SU-DHL-6 (cell line): ENCODE data around the gene GP2.

Source experiments
- H2AFZ ChIP-seq: fragments of 200-600 bp; sonication (generic); 2 replicates; pipeline ENCODE4 v1.6.1; 2014; ENCODE audit warnings: low read depth, mild to moderate bottlenecking, moderate library complexity, mixed read lengths, antibody characterized with exemption, low read length; ENCODE audit not compliant: severe bottlenecking
- H3F3A ChIP-seq: fragments of 200-600 bp; shearing (Covaris generic); 2 replicates; pipeline ENCODE4 v1.6.0; 2016; ENCODE audit warnings: antibody characterized with exemption, mild to moderate bottlenecking; ENCODE audit not compliant: insufficient read depth
- H3K27ac ChIP-seq: fragments of 200-600 bp; sonication (generic); 2 replicates; pipeline ENCODE4 v1.5.1; 2016; ENCODE audit warnings: low read depth, mild to moderate bottlenecking, low read length, moderate library complexity, mixed read lengths
- H3K27me3 ChIP-seq: fragments of 200-600 bp; sonication (generic), shearing (Covaris generic); 2 replicates; pipeline ENCODE4 v1.6.0; 2014; ENCODE audit warnings: mild to moderate bottlenecking, low read length
- H3K36me3 ChIP-seq: fragments of 200-600 bp; sonication (generic); 2 replicates; pipeline ENCODE4 v1.6.1; 2014; ENCODE audit warnings: mild to moderate bottlenecking, low read length, mixed read lengths
- H3K4me2 ChIP-seq: fragments of 300-600, 200-600 bp; shearing (Covaris generic), sonication (generic); 2 replicates; pipeline ENCODE4 v1.6.0; 2014; ENCODE audit warnings: low read length, low read depth, mild to moderate bottlenecking; ENCODE audit not compliant: poor library complexity, severe bottlenecking
- H3K4me3 ChIP-seq: fragments of 200-600 bp; sonication (generic); 2 replicates; pipeline ENCODE4 v1.5.1; 2014; ENCODE audit warnings: antibody characterized with exemption, low read length, mild to moderate bottlenecking, mixed read lengths; ENCODE audit not compliant: insufficient read depth, poor library complexity, severe bottlenecking
- H3K79me2 ChIP-seq: fragments of 200-600 bp; sonication (generic); 2 replicates; pipeline ENCODE4 v1.6.1; 2014; ENCODE audit warnings: mild to moderate bottlenecking, low read length, moderate library complexity; ENCODE audit not compliant: insufficient read depth
- H3K9ac ChIP-seq: fragments of 200-600 bp; sonication (generic); 2 replicates; pipeline ENCODE4 v1.7.0; 2014; ENCODE audit warnings: mild to moderate bottlenecking, low read length
- H3K9me2 ChIP-seq: fragments of 200-600 bp; sonication (generic); replicated peaks from 2 replicates; pipeline ENCODE4 v1.6.1; 2014; ENCODE audit warnings: low read length; ENCODE audit not compliant: insufficient read depth
- H3K9me3 ChIP-seq: fragments of 200-600 bp; sonication (generic); 2 replicates; pipeline ENCODE4 v1.6.1; 2014; ENCODE audit warnings: low read length, mixed read lengths; ENCODE audit not compliant: insufficient read depth
- H4K20me1 ChIP-seq: fragments of 200-600 bp; sonication (generic); 2 replicates; pipeline ENCODE4 v1.6.1; 2014; ENCODE audit warnings: low read depth, mild to moderate bottlenecking, antibody characterized with exemption, low read length, moderate library complexity, mixed read lengths
- EZH2phosphoT487 ChIP-seq: fragments of 200-600 bp; sonication (generic), shearing (Covaris generic); conservative IDR thresholded peaks from 2 replicates; pipeline ENCODE4 v1.6.1; 2018; ENCODE audit warnings: mild to moderate bottlenecking, antibody characterized with exemption, low read length, moderate library complexity, mixed read lengths
- TF ChIP-seq, protein P1 (sequence below): fragments of 200-600 bp; sonication (generic); IDR thresholded peaks from one replicate; pipeline ENCODE4 v1.5.1; 2017; ENCODE audit warnings: antibody characterized with exemption, mild to moderate bottlenecking, low read length, moderate library complexity; ENCODE audit not compliant: insufficient read depth, poor library complexity, severe bottlenecking

GP2 gene

DNA sequence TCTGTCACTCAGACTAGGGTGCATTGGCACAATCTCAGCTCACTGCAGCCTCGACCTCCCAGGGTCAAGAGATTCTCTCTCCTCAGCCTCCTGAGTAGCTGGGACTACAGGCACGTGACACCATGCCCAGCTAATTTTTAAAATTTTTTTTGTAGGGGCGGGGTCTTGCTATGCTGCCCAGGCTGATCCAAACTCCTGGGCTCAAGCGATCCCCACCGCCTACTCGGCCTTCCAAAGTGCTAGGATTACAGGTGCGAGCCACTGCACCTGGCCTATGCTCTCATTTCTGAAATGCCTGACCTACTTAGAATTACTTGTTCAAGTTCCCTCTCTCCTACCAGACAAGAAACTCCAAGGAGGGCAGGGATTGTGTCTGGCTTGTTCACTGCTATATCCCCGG is 5.1 kb upstream of the GP2 start:
- H3K9me3 ChIP-seq, result no peaks in the 10 kb centered on the region
- H3K4me2 ChIP-seq, result no peak overlapping the region
- H3K9me2 ChIP-seq, result no peaks in the 10 kb centered on the region
- H2AFZ ChIP-seq, result no peak overlapping the region
- no peaks in the 10 kb centered on the region for H3K36me3 ChIP-seq
- no peak overlapping the region for H3K9ac ChIP-seq
- no peaks in the 10 kb centered on the region for H3K79me2 ChIP-seq
- no peak overlapping the region for H3K27ac ChIP-seq
- H3K4me3 ChIP-seq, result no peak overlapping the region
- TF ChIP-seq, protein P1, sequence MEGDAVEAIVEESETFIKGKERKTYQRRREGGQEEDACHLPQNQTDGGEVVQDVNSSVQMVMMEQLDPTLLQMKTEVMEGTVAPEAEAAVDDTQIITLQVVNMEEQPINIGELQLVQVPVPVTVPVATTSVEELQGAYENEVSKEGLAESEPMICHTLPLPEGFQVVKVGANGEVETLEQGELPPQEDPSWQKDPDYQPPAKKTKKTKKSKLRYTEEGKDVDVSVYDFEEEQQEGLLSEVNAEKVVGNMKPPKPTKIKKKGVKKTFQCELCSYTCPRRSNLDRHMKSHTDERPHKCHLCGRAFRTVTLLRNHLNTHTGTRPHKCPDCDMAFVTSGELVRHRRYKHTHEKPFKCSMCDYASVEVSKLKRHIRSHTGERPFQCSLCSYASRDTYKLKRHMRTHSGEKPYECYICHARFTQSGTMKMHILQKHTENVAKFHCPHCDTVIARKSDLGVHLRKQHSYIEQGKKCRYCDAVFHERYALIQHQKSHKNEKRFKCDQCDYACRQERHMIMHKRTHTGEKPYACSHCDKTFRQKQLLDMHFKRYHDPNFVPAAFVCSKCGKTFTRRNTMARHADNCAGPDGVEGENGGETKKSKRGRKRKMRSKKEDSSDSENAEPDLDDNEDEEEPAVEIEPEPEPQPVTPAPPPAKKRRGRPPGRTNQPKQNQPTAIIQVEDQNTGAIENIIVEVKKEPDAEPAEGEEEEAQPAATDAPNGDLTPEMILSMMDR, result no peak
- no peaks in the 10 kb centered on the region for H3K27me3 ChIP-seq
- H3F3A ChIP-seq, result no peaks in the 10 kb centered on the region
- no peaks in the 10 kb centered on the region for H4K20me1 ChIP-seq

DNA sequence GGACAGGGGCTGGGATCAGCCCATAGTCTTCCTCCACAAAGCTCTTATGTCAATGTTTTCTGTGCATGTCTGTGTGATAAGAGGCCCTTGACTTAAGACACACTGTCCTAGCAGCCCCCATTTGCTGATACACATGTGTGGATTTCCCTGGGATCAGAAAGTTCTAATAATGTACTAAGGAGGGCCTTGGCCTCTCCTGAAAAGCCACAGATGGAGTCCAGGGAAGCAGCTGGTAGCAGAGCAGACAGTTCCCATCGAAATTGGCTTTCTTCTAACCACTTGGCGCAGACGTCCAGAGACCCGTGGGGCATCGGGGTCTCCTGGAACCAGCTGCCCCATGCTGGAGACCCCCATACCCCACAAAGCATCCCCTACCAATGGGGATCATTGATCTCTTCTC is 4.3 kb upstream of the GP2 start:
- no peaks in the 10 kb centered on the region for H3K27me3 ChIP-seq
- no peaks in the 10 kb centered on the region for H3K9me3 ChIP-seq

GRCh38 chr16:20329392-20330138 is 2.3 kb upstream of the GP2 start:
- Histone ChIP-seq H3K79me2 (no peaks in the 10 kb centered on the region), H3K9me2 (no peaks in the 10 kb centered on the region), H3K27me3 (no peaks in the 10 kb centered on the region), H2AFZ (no peak overlapping the region), H3K9me3 (no peaks in the 10 kb centered on the region), H3K4me3 (no peak overlapping the region), H4K20me1 (no peaks in the 10 kb centered on the region), H3K4me2 (no peak overlapping the region), H3K36me3 (no peaks in the 10 kb centered on the region), H3F3A (no peaks in the 10 kb centered on the region), H3K27ac (no peak overlapping the region), H3K9ac (no peak overlapping the region)
- no peak for TF ChIP-seq EZH2phosphoT487
- TF ChIP-seq, protein P1, result no peak

More for the DNA sequence above, 4.3 kb upstream of the GP2 start:
- H3K4me2 ChIP-seq, result no peak overlapping the region
- no peak overlapping the region for H3K9ac ChIP-seq
- TF ChIP-seq, protein P1, result no peak
- no peak for TF ChIP-seq EZH2phosphoT487
- H3K4me3 ChIP-seq, result no peak overlapping the region
- H4K20me1 ChIP-seq, result no peaks in the 10 kb centered on the region
- no peak overlapping the region for H3K27ac ChIP-seq
- no peaks in the 10 kb centered on the region for H3K9me2 ChIP-seq
- H3K79me2 ChIP-seq, result no peaks in the 10 kb centered on the region
- no peaks in the 10 kb centered on the region for H3K36me3 ChIP-seq
- no peak overlapping the region for H2AFZ ChIP-seq
- H3F3A ChIP-seq, result no peaks in the 10 kb centered on the region
